Motor neuron (in vitro differentiated cells): Measurements from ENCODE around the gene VTN. TPM values are rescaled to one million over a fixed set of nuclear protein-coding genes. Genes with fewer than 3 reads are reported as not detected.

Source experiments
- ATAC-seq, 8 experiments: fragments of 200-7000 bp; cut with Tn5 transposase; replicated peaks in 6 of 8; 2 replicates each; pipeline ENCODE4 v1.8.0; 2021; ENCODE audit warnings: mild to moderate bottlenecking in 8 of 8, moderate library complexity in 8 of 8
- H3K27ac ChIP-seq, 2 donors: fragments of 250-450 bp; sonication (Bioruptor Pico); 2 replicates each; pipeline ENCODE4 v1.9.0; 2021; ENCODE audit warnings: antibody characterized with exemption in 2 of 2, mild to moderate bottlenecking in 2 of 2, moderate library complexity in 1 of 2
- H3K4me1 ChIP-seq, 2 donors: fragments of 250-450 bp; sonication (Bioruptor Pico); replicated peaks in 1 of 2; 2 replicates each; pipeline ENCODE4 v1.6.1; 2021; ENCODE audit warnings: antibody characterized with exemption in 2 of 2, mild to moderate bottlenecking in 2 of 2, moderate library complexity in 1 of 2
- H3K4me3 ChIP-seq, 5 donors: fragments of 250-450 bp; sonication (Bioruptor Pico); 2 replicates each; pipeline ENCODE4 v1.9.0; 2021; ENCODE audit warnings: antibody characterized with exemption in 5 of 5, mild to moderate bottlenecking in 5 of 5, moderate library complexity in 4 of 5
- WGBS, 10 experiments: fragments of 450-650 bp; shearing (Covaris generic); methylation state at CpG; one replicate each; pipeline ENCODE4 v1.0.0; 2022; 5-methylcytosine and 5-hydroxymethylcytosine counted together
- in situ Hi-C, 9 experiments: fragments of 400-800 bp; cut with MboI; loops; one replicate each; pipeline ENCODE4 v1.15.0; 2021; ENCODE audit warnings: low sequenced_read_pairs in 9 of 9, low pct_unique_long_range_greater_than_20kb in 2 of 9; ENCODE audit not compliant: unreplicated experiment in 9 of 9
- total RNA-seq, 8 experiments: library from RNA; unstranded; fragments of 300-600 nt; gene quantifications; 2 replicates each; pipeline versions ENCODE4 v1.2.3 to v1.2.4, GENCODE V29; 2022

Gene VTN, protein sequence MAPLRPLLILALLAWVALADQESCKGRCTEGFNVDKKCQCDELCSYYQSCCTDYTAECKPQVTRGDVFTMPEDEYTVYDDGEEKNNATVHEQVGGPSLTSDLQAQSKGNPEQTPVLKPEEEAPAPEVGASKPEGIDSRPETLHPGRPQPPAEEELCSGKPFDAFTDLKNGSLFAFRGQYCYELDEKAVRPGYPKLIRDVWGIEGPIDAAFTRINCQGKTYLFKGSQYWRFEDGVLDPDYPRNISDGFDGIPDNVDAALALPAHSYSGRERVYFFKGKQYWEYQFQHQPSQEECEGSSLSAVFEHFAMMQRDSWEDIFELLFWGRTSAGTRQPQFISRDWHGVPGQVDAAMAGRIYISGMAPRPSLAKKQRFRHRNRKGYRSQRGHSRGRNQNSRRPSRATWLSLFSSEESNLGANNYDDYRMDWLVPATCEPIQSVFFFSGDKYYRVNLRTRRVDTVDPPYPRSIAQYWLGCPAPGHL
- 10 to 100 TPM in 1 of 8 experiments, under 1 TPM in 7; 0.40 to 12.0 (median 0.74) TPM for total RNA-seq

DNA sequence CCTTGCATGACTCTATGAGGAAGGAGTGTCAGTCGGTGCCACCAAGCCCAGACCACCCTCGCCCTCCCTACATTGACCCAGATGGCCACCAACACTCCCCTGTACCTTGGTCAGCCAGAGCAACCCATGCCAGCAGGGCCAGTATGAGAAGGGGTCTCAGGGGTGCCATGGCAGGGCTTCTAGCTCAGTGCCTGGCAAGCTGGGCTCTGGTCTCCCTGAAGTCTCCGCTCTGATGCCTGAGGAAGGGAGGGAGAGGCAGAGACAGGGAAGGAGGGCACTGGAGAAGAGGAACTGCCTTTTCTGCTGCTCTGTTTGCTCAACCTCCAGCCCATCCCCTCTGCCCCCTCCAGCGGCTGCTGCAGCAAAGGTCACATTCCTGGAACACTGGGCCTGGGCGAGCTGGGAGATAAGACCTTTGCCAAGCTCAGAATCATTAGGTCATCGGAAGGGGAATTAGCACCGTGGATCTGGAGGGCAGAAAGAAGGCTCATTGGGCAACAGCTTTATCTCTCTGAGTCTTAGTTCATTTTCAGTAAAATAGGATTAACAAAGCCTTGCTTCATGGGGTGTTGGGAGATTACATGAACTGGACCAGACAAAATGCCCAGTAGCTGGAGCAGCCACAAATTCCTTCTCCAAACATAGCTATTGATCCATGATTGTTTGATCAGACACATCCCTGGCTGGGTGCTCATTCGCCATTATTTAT is at the start of gene VTN:
VTN (minus strand) TSS at position 273 of the 709 bp plus-strand sequence; CDS start at position 169, 104 bp downstream.
- WGBS, 10 experiments = 7 to 80% (median 33%) methylated on average over 1 to 5 of the region's 8 CpGs; no CpG with 5 or more reads in 1 of the 10 experiments

DNA sequence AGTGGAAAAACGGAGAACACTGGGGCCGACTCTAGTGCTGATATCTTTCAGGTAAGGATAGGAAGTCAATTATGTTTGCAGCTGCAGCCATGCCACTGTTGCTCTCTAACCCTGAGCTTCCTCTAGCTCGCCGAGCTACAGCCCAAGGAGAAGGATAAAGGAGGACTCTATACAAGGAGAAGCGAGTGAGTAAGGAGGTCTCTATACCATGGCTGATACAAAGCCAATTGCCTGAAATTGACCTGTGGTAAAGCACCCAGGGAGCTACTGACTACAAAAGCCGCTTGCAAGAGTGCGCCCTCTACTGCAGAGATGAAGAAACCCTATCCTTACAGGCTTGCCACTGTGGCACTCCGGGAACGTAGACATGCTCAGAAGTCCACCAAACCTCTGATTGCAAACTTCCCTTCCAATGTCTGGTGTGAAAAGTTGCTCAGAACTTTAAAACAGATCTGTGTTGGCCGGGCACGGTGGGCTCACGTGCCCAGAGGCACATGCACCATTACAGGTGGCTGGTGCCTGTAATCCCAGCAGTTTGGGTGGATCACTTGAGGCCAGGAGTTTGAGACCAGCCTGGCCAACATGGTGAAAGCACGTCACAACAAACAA is 46.7 kb upstream of the VTN start:
- H3K4me3 ChIP-seq = no peak overlapping the region
- peak; percentile 66 to 98 (median 79) for ATAC-seq
- no peak overlapping the region for H3K27ac ChIP-seq
- in situ Hi-C loops = no loop called here
- WGBS, 10 experiments = 8 to 90% (median 29%) methylated on average over 1 to 11 of the region's 13 CpGs; no CpG with 5 or more reads in 1 of the 10 experiments
- no peaks in the 10 kb centered on the region for H3K4me1 ChIP-seq

More for the DNA sequence above, at the start of gene VTN:
- Histone ChIP-seq H3K4me1 (peaks cover 24 to 26% of the 10 kb centered on the region in 2 donors), H3K4me3 (peak within 1 kb of the TSS in 3 of 5 donors; percentile 7 to 68 (median 13)), H3K27ac (no peak within 1 kb of the TSS)
- ATAC-seq = no peak
- in situ Hi-C loops = no loop called here

DNA sequence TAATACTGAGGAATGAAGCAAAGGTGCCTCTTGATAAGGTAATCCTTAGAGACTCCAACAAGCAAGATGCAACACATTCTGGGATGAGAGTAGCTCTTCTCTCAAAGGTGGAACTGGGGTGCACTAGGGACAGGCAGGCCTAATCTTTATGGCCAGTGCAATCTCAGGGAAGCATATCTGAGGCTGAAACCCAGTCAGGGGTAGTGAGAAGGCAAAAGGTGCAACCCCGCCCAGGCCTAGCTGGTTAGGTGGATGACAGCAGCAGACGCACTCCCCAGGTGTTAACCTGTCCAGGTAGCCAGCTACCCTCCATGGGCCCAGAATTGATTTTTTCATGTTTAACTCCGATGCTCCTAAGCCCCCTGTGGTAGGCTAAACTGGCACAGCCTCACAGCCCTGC is 45.8 kb upstream of the VTN start:
- H3K27ac ChIP-seq = no peak overlapping the region
- H3K4me1 ChIP-seq = no peaks in the 10 kb centered on the region
- ATAC-seq = no peak
- no peak overlapping the region for H3K4me3 ChIP-seq
- WGBS, 10 experiments = 60 to 100% (median 87%) methylated on average over 1 to 2 of the region's 3 CpGs; no CpG with 5 or more reads in 6 of the 10 experiments
- in situ Hi-C loops = no loop called here

DNA sequence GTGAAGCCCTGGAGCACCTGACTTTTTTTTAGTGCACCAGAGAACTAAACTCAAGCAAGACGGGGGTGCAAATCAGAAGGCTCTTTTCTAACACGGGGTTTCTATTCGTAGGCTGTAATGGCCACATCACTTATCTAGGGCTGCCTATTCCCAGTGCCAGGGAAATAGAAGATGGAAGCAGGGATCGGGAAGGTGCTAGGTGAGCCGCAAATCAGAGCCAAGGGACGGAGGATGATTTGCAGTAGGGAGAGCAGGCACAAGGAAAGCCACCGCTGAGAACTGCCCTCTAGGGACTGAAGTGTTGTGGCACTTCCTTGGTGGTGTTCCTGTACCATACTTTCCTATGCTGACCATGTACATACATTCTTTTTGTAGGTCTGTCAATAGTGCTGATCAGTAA is 43.7 kb upstream of the VTN start:
- no peaks in the 10 kb centered on the region for H3K4me1 ChIP-seq
- in situ Hi-C loops = no loop called here
- 13 to 66% (median 50%) methylated on average over 1 to 6 of the region's 7 CpGs; no CpG with 5 or more reads in 4 of the 10 experiments for WGBS, 10 experiments
- ATAC-seq = no peak
- no peak overlapping the region for H3K27ac ChIP-seq
- H3K4me3 ChIP-seq = no peak overlapping the region

DNA sequence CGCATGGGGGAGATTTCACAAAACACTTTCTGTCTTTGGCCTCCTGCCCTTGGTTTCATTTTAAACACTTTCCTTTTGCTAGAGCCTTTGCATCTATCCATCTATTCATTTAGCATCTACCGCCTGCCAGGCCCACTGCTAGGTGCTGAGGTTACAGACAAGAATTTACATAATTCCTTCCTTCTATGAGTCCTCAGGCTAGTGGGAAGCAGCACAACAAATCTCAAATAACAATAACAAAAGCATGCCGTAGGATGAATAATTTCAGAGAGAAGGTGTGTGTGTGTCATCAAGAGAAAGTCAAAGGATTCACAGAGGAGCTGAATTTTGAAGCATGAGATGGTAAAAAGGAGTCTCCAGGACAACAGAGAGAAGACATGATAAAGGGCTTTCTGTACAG is 42.0 kb upstream of the VTN start:
- H3K4me3 ChIP-seq = no peak overlapping the region
- in situ Hi-C loops = no loop called here
- no peak overlapping the region for H3K27ac ChIP-seq
- ATAC-seq = peak in 5 of 8 experiments; percentile 32 to 78 (median 59)
- H3K4me1 ChIP-seq = peaks cover 0 to 5% of the 10 kb centered on the region in 2 donors
- WGBS, 10 experiments = 29 to 83% (median 48%) methylated on average over 1 to 3 of the region's 3 CpGs

DNA sequence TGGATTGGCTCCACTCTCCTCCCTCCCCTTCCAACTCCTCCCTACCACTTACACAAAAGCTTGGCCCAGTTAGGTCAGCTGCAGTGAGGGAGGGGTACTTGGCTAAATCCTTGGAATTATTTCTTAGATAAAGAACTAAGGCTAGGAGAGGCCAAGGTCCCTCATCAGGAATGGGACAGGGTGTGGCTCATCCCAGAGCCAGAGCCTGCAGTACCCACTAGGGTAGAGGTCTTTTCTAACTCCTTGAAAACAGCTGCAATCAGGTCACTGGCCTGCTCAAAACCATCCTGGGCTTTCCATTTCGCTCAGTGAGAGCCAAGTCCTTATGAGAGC is 37.8 kb upstream of the VTN start:
- H3K4me3 ChIP-seq = no peak overlapping the region
- in situ Hi-C loops = no loop called here
- peaks cover 10 to 11% of the 10 kb centered on the region in 2 donors for H3K4me1 ChIP-seq
- ATAC-seq = no peak
- no peak overlapping the region for H3K27ac ChIP-seq
- WGBS, 10 experiments = 57 to 100% (median 85%) methylated on average over 1 of the region's 1 CpG; no CpG with 5 or more reads in 6 of the 10 experiments

DNA sequence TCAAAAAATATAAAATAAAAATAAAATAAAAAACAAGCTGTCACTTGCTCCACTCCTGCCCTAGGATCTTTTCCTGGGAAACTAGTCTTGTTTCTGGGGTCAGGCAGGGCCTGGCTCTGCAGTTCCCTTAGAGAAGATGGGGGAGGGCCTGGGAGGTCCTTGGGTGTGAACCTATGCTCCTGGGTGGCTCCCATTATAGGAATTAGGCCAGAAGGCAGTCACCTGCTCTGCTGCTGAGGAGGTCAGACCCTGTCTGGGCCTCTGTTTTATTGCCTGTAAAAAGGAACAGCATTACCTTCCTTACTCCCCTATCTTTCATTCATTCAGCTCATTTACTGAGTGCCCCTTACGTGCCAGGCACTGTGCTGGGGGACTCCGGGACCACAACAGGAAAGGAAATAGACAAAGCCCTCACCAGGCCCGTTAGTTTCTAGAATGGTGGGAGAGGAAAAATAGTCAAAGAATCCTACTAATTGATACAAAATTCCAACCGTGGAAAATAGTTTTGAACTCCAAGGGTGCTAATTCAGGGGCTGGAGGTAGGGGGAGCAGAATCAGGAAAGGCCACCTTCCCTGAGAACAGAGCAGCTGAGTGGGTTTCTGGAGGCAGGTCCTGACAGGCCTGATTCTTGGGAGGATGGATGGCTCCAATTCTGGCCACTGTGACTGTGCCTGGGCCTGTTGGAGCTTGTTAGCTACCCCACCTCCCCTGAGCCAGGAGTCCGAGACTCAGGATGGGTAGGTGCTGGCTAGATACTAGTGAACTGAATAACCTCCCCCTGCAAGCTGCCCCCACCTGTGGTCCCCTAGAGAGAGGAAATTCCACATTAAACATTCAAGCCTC is 37.2 kb upstream of the VTN start:
- ATAC-seq = no peak
- no peak overlapping the region for H3K4me3 ChIP-seq

DNA sequence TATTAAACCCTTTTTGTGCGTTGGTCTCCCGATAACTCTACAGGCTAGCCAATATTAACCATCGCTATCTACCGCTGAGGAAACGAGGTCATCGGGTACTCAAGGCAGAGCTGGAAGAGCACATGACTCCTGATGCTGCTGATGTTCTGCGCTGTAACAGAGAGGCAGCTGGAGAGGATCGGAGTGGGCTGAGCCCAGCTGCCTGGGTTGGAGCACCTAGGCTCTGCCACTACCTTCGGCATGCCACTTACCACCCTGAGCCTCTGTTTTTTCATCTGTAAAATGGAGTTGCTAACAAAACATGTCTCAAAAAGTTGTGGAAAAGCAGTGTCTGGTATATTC is 36.3 kb upstream of the VTN start:
- Histone ChIP-seq H3K27ac (peak overlapping the region in 1 of 2 donors; percentile 41), H3K4me1 (peaks cover 10 to 11% of the 10 kb centered on the region in 2 donors), H3K4me3 (peak overlapping the region; percentile 50 to 75 (median 65))
- in situ Hi-C loops = no loop called here
- 27 to 70% (median 46%) methylated on average over 2 to 8 of the region's 9 CpGs; no CpG with 5 or more reads in 3 of the 10 experiments for WGBS, 10 experiments
- peak in 5 of 8 experiments; percentile 47 to 65 (median 62) for ATAC-seq

More for the DNA sequence above, 37.2 kb upstream of the VTN start:
- peaks cover 10 to 11% of the 10 kb centered on the region in 2 donors for H3K4me1 ChIP-seq
- in situ Hi-C loops = no loop called here
- no peak overlapping the region for H3K27ac ChIP-seq
- WGBS, 10 experiments = 40 to 92% (median 69%) methylated on average over 1 to 4 of the region's 5 CpGs; no CpG with 5 or more reads in 3 of the 10 experiments

DNA sequence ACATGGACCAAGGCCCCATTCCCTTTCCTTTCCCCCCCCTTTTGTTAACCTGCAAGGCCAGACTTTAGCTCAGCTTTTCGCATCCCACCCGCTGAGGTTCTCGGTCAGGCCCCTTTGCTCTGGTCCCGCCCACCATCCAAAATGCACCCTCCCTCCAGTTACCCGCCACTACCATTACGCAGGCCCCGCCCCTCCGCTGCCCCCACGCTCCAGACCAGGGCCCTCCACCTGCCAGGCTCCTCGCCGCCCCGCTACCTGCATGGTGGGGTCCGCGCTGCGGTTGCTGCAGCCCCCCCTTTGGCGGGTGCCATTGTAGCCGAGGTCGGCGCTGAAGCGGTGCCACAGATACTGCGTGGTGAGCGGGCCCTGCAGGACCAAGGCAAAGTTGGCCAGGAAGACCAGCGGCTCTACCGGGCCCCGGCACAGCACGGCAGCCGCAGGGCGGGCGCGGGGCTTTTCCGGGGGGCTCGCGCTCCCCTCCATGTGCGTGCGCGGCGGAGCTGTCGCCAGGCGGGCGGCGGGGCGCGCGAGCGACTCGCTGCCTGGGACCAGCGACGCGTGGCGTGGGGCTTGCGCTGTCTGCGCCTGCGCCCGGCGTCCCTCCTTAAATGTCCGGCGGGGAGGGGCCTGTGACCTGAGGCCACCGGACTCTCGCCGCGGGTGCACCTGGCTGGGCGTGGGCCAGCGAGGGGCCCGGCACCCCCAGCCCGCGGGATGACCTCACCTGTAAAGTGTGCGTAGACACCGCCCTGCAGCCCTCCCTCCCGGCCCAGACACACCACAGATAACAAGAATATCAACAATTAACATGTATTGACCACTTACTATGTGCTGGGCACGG is 35.7 kb upstream of the VTN start, which contains the start of gene SLC46A1:
SLC46A1 (minus strand) TSS at position 581 of the 841 bp plus-strand sequence; CDS start at position 483, 98 bp downstream.
- ATAC-seq = peak; percentile 77 to 90 (median 88)
- in situ Hi-C loops = no loop called here
- Histone ChIP-seq H3K4me1 (peaks cover 10 to 11% of the 10 kb centered on the region in 2 donors), H3K27ac (peak within 1 kb of the TSS; percentile 41 to 57), H3K4me3 (peak within 1 kb of the TSS; percentile 50 to 75 (median 65))
- WGBS, 10 experiments = 0 to 7% methylated on average over 1 to 3 of the region's 70 CpGs; no CpG with 5 or more reads in 8 of the 10 experiments

DNA sequence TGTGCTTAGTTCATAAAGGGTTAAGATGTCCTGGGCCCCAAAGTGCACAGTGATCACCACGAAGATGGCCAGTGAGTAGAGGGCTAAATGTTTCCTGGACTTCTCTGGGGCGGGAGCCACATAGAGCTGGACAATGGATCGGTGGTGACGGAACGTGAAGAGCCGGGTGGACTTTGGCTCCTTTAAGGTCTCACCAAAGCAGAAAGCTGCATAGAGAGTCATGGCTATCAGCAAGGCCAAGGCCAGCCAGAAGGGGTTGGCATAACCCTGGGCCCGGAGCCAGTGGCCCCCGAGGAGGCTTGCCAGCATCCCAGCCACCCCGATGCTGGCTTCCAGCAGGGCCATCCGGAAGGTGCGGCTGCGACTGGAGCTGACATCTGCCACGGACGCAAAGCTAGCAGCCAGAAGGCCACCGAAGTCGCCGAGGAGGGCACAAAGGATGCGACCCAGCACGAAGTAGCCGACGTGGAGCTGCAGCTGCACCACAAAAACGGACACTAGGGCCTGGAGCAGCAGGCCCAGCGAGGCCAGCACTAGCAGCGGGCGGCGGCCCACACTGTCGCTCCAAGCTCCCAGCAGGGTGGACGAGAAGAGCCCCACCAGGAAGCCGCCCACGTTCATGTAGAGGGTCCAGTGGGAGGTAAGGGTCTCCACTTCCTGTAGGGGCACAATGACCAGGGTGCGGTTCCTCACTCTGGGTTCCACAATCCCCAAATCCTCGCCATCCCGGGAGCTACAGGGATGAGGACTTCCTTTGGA is 34.9 kb upstream of the VTN start:
- ATAC-seq = peak; percentile 5 to 56 (median 16)
- H3K4me3 ChIP-seq = peak overlapping the region; percentile 50 to 75 (median 65)
- peak overlapping the region; percentile 41 to 57 for H3K27ac ChIP-seq
- peaks cover 10 to 11% of the 10 kb centered on the region in 2 donors for H3K4me1 ChIP-seq
- 0 to 80% (median 50%) methylated on average over 1 to 8 of the region's 33 CpGs; no CpG with 5 or more reads in 5 of the 10 experiments for WGBS, 10 experiments
- in situ Hi-C loops = no loop called here

DNA sequence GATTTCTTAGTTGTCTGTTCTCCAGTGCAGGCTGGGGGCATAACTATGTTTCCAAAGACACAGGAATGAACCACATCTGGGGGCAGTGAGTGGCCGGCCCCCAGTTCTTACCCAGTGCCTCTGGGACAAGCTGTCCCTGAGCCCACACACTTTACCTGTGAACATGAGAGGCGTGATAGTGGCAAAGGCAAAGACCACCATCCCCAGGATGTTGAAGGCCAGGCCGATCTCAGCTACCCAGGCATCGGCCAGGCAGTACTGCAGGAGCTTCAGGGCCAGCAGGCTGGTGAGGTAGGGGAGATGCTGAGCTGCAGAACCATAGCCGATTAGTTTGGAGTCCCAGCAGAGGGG is 34.3 kb upstream of the VTN start:
- in situ Hi-C loops = no loop called here

More for the DNA sequence above, 34.3 kb upstream of the VTN start:
- no peak for ATAC-seq
- 88 to 100% methylated on average over 1 of the region's 5 CpGs; no CpG with 5 or more reads in 8 of the 10 experiments for WGBS, 10 experiments
- peaks cover 10 to 11% of the 10 kb centered on the region in 2 donors for H3K4me1 ChIP-seq
- H3K4me3 ChIP-seq = no peak overlapping the region
- H3K27ac ChIP-seq = no peak overlapping the region
